CD14-positive monocyte (primary cell): ENCODE data around the gene CPT1C. TPM values are rescaled to one million over a fixed set of nuclear protein-coding genes. Genes with fewer than 3 reads are reported as not detected.

Experiments
- DNase-seq, 3 donors: peaks; one replicate each; pipeline ENCODE4 v3.0.0-alpha.2; 2011 to 2022
- H2AFZ ChIP-seq: 2 replicates; pipeline ENCODE4 v1.6.0; 2012; ENCODE audit warnings: mild to moderate bottlenecking, low read depth, low read length, inconsistent platforms; ENCODE audit not compliant: insufficient read depth, poor library complexity, severe bottlenecking
- H3K27ac ChIP-seq, 2 donors: 1 replicate in 1 of 2; 2 replicates in 1 of 2; pipeline ENCODE4 v1.5.1; 2012 to 2013; ENCODE audit warnings: low read length in 2 of 2, control low read depth in 1 of 2, inconsistent platforms in 1 of 2, low read depth in 1 of 2, mild to moderate bottlenecking in 1 of 2
- H3K27me3 ChIP-seq, 2 donors: one replicate each; pipeline versions ENCODE4 v1.6.0 to v1.6.1; 2011 to 2013; ENCODE audit warnings: low read length in 2 of 2; ENCODE audit not compliant: control insufficient read depth in 2 of 2, insufficient read depth in 2 of 2
- H3K36me3 ChIP-seq, 2 donors: replicated peaks in 1 of 2; 1 replicate in 1 of 2; 2 replicates in 1 of 2; pipeline versions ENCODE4 v1.5.1 to v1.6.1; 2012 to 2013; ENCODE audit warnings: low read length in 2 of 2, control low read depth in 1 of 2, inconsistent platforms in 1 of 2, mild to moderate bottlenecking in 1 of 2; ENCODE audit not compliant: insufficient read depth in 2 of 2, control insufficient read depth in 1 of 2
- H3K4me1 ChIP-seq, 2 donors: 1 replicate in 1 of 2; 2 replicates in 1 of 2; pipeline versions ENCODE4 v1.5.1 to v1.6.1; 2012 to 2013; ENCODE audit warnings: low read length in 2 of 2, control low read depth in 1 of 2, inconsistent platforms in 1 of 2, mild to moderate bottlenecking in 1 of 2, moderate library complexity in 1 of 2; ENCODE audit not compliant: insufficient read depth in 2 of 2, control insufficient read depth in 1 of 2
- H3K4me2 ChIP-seq: replicated peaks from 2 replicates; pipeline ENCODE3; 2012; ENCODE audit warnings: low read length, moderate library complexity, mild to moderate bottlenecking; ENCODE audit not compliant: poor library complexity, severe bottlenecking; ENCODE audit errors: extremely low read depth
- H3K4me3 ChIP-seq, 3 experiments: fragments of 200-600 bp in 1 of 3; sonication (generic) in 1 of 3; replicated peaks in 1 of 3; 1 replicate in 2 of 3; 2 replicates in 1 of 3; pipeline ENCODE4 v1.5.1; 2011 to 2013; ENCODE audit warnings: low read length in 3 of 3, mild to moderate bottlenecking in 3 of 3, control low read depth in 2 of 3, low read depth in 2 of 3, inconsistent platforms in 1 of 3, moderate library complexity in 1 of 3
- H3K79me2 ChIP-seq: 2 replicates; pipeline ENCODE4 v1.6.0; 2012; ENCODE audit warnings: mild to moderate bottlenecking, control low read depth, inconsistent platforms, low read length, moderate library complexity; ENCODE audit not compliant: insufficient read depth
- H3K9ac ChIP-seq: 2 replicates; pipeline ENCODE4 v1.6.0; 2017; ENCODE audit warnings: low read length, mild to moderate bottlenecking; ENCODE audit not compliant: insufficient read depth, poor library complexity, severe bottlenecking
- H3K9me3 ChIP-seq, 2 donors: replicated peaks in 1 of 2; 1 replicate in 1 of 2; 2 replicates in 1 of 2; pipeline versions ENCODE4 v1.5.1 to v1.6.1; 2012 to 2013; ENCODE audit warnings: low read length in 2 of 2, control low read depth in 1 of 2; ENCODE audit not compliant: control insufficient read depth in 1 of 2, insufficient read depth in 1 of 2
- H4K20me1 ChIP-seq: 2 replicates; pipeline ENCODE4 v1.6.0; 2012; ENCODE audit warnings: mild to moderate bottlenecking, low read length, control low read depth, moderate library complexity; ENCODE audit not compliant: insufficient read depth
- H3K27ac Mint-ChIP-seq, 7 donors: one replicate each; pipeline ENCODE4 v1.8.0; 2020; ENCODE audit warnings: mild to moderate bottlenecking in 7 of 7, mixed read lengths in 7 of 7, moderate library complexity in 6 of 7, inconsistent platforms in 2 of 7
- H3K27me3 Mint-ChIP-seq, 3 donors: one replicate each; pipeline ENCODE4 v1.8.0; 2021 to 2022; ENCODE audit warnings: low read depth in 3 of 3, mild to moderate bottlenecking in 3 of 3, mixed read lengths in 3 of 3, moderate library complexity in 3 of 3, inconsistent platforms in 1 of 3
- H3K36me3 Mint-ChIP-seq, 2 donors: one replicate each; pipeline ENCODE4 v1.8.0; 2020; ENCODE audit warnings: mixed read lengths in 2 of 2, inconsistent platforms in 1 of 2, mild to moderate bottlenecking in 1 of 2
- H3K4me1 Mint-ChIP-seq: one replicate; pipeline ENCODE4 v1.8.0; 2020; ENCODE audit warnings: mild to moderate bottlenecking, mixed read lengths
- H3K4me3 Mint-ChIP-seq, 2 donors: one replicate each; pipeline ENCODE4 v1.8.0; 2020; ENCODE audit warnings: mild to moderate bottlenecking in 2 of 2, mixed read lengths in 2 of 2, moderate library complexity in 1 of 2
- H3K9me3 Mint-ChIP-seq, 7 donors: one replicate each; pipeline ENCODE4 v1.8.0; 2020 to 2022; ENCODE audit warnings: mixed read lengths in 7 of 7, mild to moderate bottlenecking in 6 of 7, moderate library complexity in 6 of 7, inconsistent platforms in 2 of 7
- WGBS: methylation state at CpG from one replicate; pipeline ENCODE4 v1.1.5; 2013; ENCODE audit warnings: missing lambda C conversion rate; ENCODE audit not compliant: insufficient coverage; 5-methylcytosine and 5-hydroxymethylcytosine counted together
- intact Hi-C, 2 donors: fragments of 100-400 bp; cut with micrococcal nuclease; formaldehyde crosslinking; loops; one replicate each; pipeline versions ENCODE4 v1.15.0 to v1.15.1; 2023
- polyA plus RNA-seq, 3 donors: library from polyadenylated mRNA; depleted of rRNA in 1 of 3; unstranded in 2 of 3; stranded (reverse) in 1 of 3; fragments of 300-500 nt in 2 of 3; fragments of >200 nt in 1 of 3; fragmentation: Illumina TruSeq in 2 of 3; gene quantifications; 1 replicate in 2 of 3; 2 replicates in 1 of 3; pipeline ENCODE4 v1.2.3, GENCODE V29; 2012 to 2021
- TF ChIP-seq, protein P1 (sequence below): fragments of 200-600 bp; IDR thresholded peaks from one replicate; pipeline ENCODE4 v1.8.0; 2022; ENCODE audit warnings: antibody characterized with exemption, mild to moderate bottlenecking

CPT1C gene
- polyA plus RNA-seq, 3 donors = not detected

DNA sequence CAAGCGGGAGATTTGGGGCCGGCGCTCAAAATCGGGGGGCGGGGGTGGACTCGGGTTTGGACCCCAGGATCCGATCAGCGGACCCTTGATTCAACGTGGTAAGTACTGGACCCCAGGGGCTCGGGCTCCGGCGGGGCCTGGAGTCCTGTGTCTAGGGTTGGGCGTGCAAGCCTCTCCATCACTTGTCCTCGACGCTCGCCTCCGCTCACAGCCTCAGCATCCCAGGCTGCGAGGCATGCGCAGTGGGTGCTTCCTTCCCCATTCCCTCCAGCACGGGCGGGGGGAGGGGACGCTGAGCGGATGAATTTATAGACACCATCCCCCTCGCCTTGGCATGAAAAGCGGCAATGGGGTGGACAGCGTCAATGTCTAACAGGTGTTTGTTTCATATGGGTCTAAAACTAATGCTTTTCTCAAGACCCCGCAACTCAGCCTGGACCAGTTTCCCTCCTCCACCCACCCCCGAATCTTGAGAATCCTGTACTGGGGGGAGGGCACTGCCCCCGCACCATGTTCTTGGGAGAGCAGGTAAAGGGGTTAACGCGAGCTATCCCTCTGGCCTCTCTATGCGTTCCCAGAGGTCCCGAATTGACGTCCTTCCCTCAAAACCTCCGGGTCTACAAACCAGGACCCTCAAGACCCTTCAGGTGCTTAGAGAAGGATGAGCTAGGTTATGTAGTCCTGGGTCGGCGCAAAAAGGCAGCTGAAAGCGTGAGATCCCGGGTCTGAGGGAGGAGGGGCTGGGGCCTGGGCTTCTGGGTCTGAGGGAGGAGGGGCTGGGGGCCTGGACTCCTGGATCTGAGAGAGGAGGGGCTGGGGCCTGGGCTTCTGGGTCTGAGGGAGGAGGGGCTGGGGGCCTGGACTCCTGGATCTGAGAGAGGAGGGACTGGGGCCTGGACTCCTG lies 579 bp downstream of the CPT1C start:
- Mint-ChIP-seq H3K27ac (no peak overlapping the region), H3K36me3 (peaks cover 29 to 30% of the 10 kb centered on the region in 2 donors), H3K9me3 (peaks cover 0 to 19% (median 8%) of the 10 kb centered on the region in 7 donors), H3K4me1 (peaks cover 37% of the 10 kb centered on the region), H3K4me3 (peak overlapping the region; percentile 72 to 93), H3K27me3 (peaks cover 52 to 53% (median 53%) of the 10 kb centered on the region in 3 donors)
- Histone ChIP-seq H4K20me1 (peaks cover 5% of the 10 kb centered on the region), H3K36me3 (no peaks in the 10 kb centered on the region), H3K9ac (peak overlapping the region; percentile 21), H3K4me3 (peak overlapping the region in 1 of 3 experiments; percentile 63), H3K27me3 (peaks cover 17 to 42% of the 10 kb centered on the region in 2 donors), H2AFZ (peak overlapping the region; percentile 65), H3K9me3 (peaks cover 0 to 11% of the 10 kb centered on the region in 2 donors), H3K27ac (no peak overlapping the region), H3K79me2 (no peaks in the 10 kb centered on the region), H3K4me2 (peak overlapping the region; percentile 67), H3K4me1 (peaks cover 29 to 34% of the 10 kb centered on the region in 2 donors)
- WGBS = 24% methylated on average over 20 of the region's 39 CpGs
- no peak for DNase-seq
- TF ChIP-seq, protein P1, sequence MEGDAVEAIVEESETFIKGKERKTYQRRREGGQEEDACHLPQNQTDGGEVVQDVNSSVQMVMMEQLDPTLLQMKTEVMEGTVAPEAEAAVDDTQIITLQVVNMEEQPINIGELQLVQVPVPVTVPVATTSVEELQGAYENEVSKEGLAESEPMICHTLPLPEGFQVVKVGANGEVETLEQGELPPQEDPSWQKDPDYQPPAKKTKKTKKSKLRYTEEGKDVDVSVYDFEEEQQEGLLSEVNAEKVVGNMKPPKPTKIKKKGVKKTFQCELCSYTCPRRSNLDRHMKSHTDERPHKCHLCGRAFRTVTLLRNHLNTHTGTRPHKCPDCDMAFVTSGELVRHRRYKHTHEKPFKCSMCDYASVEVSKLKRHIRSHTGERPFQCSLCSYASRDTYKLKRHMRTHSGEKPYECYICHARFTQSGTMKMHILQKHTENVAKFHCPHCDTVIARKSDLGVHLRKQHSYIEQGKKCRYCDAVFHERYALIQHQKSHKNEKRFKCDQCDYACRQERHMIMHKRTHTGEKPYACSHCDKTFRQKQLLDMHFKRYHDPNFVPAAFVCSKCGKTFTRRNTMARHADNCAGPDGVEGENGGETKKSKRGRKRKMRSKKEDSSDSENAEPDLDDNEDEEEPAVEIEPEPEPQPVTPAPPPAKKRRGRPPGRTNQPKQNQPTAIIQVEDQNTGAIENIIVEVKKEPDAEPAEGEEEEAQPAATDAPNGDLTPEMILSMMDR = no peak
- intact Hi-C loops = no loop called here

DNA sequence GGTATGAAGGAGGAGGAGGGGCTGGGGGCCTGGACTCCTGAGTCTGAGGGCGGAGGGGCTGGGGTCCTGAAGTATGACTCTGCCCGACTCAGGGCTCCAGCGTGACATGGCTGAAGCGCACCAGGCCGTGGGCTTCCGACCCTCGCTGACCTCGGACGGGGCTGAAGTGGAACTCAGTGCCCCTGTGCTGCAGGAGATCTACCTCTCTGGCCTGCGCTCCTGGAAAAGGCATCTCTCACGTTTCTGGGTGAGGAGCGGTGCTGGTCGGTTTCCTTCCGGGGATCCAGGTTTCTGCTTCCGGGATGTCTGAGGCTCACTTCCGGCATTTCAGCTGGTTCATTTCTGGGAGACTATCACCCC lies 1.2 kb downstream of the CPT1C start:
- H3K9ac ChIP-seq = no peak overlapping the region
- H3K27me3 ChIP-seq = peaks cover 17 to 42% of the 10 kb centered on the region in 2 donors
- H3K36me3 Mint-ChIP-seq = peaks cover 26% of the 10 kb centered on the region in 2 donors
- H2AFZ ChIP-seq = no peak overlapping the region
- no peak overlapping the region for H3K27ac ChIP-seq
- peaks cover 0 to 11% of the 10 kb centered on the region in 2 donors for H3K9me3 ChIP-seq
- H3K27ac Mint-ChIP-seq = no peak overlapping the region
- no peak for DNase-seq
- peaks cover 53 to 55% (median 54%) of the 10 kb centered on the region in 3 donors for H3K27me3 Mint-ChIP-seq
- peaks cover 0 to 19% (median 8%) of the 10 kb centered on the region in 7 donors for H3K9me3 Mint-ChIP-seq
- 91% methylated on average over 16 of the region's 16 CpGs for WGBS
- H3K36me3 ChIP-seq = no peaks in the 10 kb centered on the region
- intact Hi-C loops = no loop called here
- H3K79me2 ChIP-seq = no peaks in the 10 kb centered on the region
- H3K4me3 Mint-ChIP-seq = peak overlapping the region in 1 of 2 donors; percentile 68
- no peak overlapping the region for H3K4me2 ChIP-seq
- TF ChIP-seq, protein P1 = no peak
- H4K20me1 ChIP-seq = peaks cover 5% of the 10 kb centered on the region
- peaks cover 29 to 33% of the 10 kb centered on the region in 2 donors for H3K4me1 ChIP-seq
- no peak overlapping the region for H3K4me3 ChIP-seq
- peaks cover 34% of the 10 kb centered on the region for H3K4me1 Mint-ChIP-seq
